Glutamatergic neuron (in vitro differentiated cells): ENCODE measurements around the gene KRT2. TPM values are rescaled to one million over a fixed set of nuclear protein-coding genes. Genes with fewer than 3 reads are reported as not detected.

Experiments
- DNase-seq: peaks from one replicate; pipeline ENCODE4 v3.0.0; 2022
- H3K27ac Mint-ChIP-seq: one replicate; pipeline ENCODE4 v1.8.0; 2020; ENCODE audit warnings: mild to moderate bottlenecking, mixed read lengths, inconsistent platforms; ENCODE audit not compliant: unreplicated experiment
- H3K27me3 Mint-ChIP-seq: one replicate; pipeline ENCODE4 v1.8.0; 2020; ENCODE audit warnings: mild to moderate bottlenecking, moderate library complexity, mixed read lengths, inconsistent platforms; ENCODE audit not compliant: unreplicated experiment
- H3K36me3 Mint-ChIP-seq: one replicate; pipeline ENCODE4 v1.8.0; 2020; ENCODE audit warnings: mild to moderate bottlenecking, mixed read lengths, inconsistent platforms; ENCODE audit not compliant: unreplicated experiment
- H3K4me1 Mint-ChIP-seq: one replicate; pipeline ENCODE4 v1.8.0; 2020; ENCODE audit warnings: mild to moderate bottlenecking, low read depth, mixed read lengths, inconsistent platforms; ENCODE audit not compliant: unreplicated experiment
- H3K4me3 Mint-ChIP-seq: one replicate; pipeline ENCODE4 v1.8.0; 2020; ENCODE audit warnings: mild to moderate bottlenecking, mixed read lengths, inconsistent platforms; ENCODE audit not compliant: unreplicated experiment
- H3K9me3 Mint-ChIP-seq: one replicate; pipeline ENCODE4 v1.8.0; 2020; ENCODE audit warnings: mild to moderate bottlenecking, moderate library complexity, mixed read lengths, inconsistent platforms; ENCODE audit not compliant: unreplicated experiment
- total RNA-seq: library from RNA; stranded (reverse); fragmentation: NEBNext Ultra II Directional; extraction: Animal tissue kit (Norgen Biotek cat#: 25700); gene quantifications from one replicate; pipeline ENCODE4 v1.2.1, GENCODE V29; 2021; ENCODE audit not compliant: unreplicated experiment
- TF ChIP-seq, protein P1 (sequence below): fragments of 200-600 bp; sonication (generic); IDR thresholded peaks from one replicate; pipeline ENCODE4 v1.5.0; 2021; ENCODE audit not compliant: partially characterized antibody, unreplicated experiment

Gene KRT2
- total RNA-seq, 1 donor from 2014 or later: not detected

DNA sequence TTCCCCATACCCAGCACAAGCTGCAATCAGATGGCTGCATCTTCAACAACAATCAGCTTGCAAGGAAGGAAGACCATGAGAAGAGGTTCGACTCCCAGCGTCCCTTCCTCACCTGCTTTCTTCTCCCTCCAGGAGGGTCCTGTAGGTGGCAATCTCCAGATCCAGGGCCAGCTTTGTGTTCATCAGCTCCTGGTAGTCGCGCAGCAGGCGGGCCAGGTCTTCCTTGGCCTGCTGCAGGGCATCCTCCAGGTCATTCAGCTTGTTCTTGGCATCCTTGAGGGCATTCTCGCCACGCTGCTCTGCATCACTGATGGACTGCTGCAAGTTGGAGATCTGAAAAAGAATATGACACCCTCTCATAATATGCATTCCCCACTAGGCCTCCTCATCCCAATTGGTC lies 24.2 kb upstream of the KRT2 start:
- no peaks in the 10 kb centered on the region for H3K36me3 Mint-ChIP-seq
- H3K27ac Mint-ChIP-seq: no peak overlapping the region
- no peaks in the 10 kb centered on the region for H3K27me3 Mint-ChIP-seq
- TF ChIP-seq, protein P1, sequence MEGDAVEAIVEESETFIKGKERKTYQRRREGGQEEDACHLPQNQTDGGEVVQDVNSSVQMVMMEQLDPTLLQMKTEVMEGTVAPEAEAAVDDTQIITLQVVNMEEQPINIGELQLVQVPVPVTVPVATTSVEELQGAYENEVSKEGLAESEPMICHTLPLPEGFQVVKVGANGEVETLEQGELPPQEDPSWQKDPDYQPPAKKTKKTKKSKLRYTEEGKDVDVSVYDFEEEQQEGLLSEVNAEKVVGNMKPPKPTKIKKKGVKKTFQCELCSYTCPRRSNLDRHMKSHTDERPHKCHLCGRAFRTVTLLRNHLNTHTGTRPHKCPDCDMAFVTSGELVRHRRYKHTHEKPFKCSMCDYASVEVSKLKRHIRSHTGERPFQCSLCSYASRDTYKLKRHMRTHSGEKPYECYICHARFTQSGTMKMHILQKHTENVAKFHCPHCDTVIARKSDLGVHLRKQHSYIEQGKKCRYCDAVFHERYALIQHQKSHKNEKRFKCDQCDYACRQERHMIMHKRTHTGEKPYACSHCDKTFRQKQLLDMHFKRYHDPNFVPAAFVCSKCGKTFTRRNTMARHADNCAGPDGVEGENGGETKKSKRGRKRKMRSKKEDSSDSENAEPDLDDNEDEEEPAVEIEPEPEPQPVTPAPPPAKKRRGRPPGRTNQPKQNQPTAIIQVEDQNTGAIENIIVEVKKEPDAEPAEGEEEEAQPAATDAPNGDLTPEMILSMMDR: no peak
- no peak overlapping the region for H3K4me3 Mint-ChIP-seq
- H3K4me1 Mint-ChIP-seq: no peaks in the 10 kb centered on the region
- no peaks in the 10 kb centered on the region for H3K9me3 Mint-ChIP-seq
- no peak for DNase-seq

DNA sequence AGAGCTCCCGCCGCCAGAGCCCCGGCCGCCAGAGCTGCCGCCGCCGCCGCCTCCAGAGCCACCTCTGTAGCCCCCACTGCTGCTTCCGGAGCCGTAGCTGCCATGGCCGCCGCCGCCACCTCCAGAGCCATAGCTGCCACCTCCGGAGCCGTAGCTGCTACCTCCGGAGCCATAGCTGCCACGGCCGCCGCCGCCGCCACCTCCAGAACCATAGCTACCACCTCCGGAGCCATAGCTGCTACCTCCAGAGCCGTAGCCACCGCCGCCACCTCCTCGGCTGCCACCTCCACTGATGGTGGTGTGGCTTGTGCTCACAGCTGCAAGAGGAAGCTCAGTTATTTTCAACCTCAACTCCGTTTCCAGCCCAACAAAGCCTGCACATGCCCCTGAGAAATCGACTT lies 23.3 kb upstream of the KRT2 start:
- no peaks in the 10 kb centered on the region for H3K9me3 Mint-ChIP-seq
- no peaks in the 10 kb centered on the region for H3K27me3 Mint-ChIP-seq
- H3K36me3 Mint-ChIP-seq: no peaks in the 10 kb centered on the region
- TF ChIP-seq, protein P1: no peak
- H3K4me1 Mint-ChIP-seq: no peaks in the 10 kb centered on the region
- DNase-seq: no peak
- H3K4me3 Mint-ChIP-seq: no peak overlapping the region
- no peak overlapping the region for H3K27ac Mint-ChIP-seq

GRCh38 chr12:52674433-52674775 lies 22.4 kb upstream of the KRT2 start:
- Mint-ChIP-seq H3K4me1 (no peaks in the 10 kb centered on the region), H3K9me3 (no peaks in the 10 kb centered on the region), H3K27ac (no peak overlapping the region), H3K27me3 (no peaks in the 10 kb centered on the region), H3K36me3 (no peaks in the 10 kb centered on the region), H3K4me3 (no peak overlapping the region)
- DNase-seq: no peak
- TF ChIP-seq, protein P1: no peak

DNA sequence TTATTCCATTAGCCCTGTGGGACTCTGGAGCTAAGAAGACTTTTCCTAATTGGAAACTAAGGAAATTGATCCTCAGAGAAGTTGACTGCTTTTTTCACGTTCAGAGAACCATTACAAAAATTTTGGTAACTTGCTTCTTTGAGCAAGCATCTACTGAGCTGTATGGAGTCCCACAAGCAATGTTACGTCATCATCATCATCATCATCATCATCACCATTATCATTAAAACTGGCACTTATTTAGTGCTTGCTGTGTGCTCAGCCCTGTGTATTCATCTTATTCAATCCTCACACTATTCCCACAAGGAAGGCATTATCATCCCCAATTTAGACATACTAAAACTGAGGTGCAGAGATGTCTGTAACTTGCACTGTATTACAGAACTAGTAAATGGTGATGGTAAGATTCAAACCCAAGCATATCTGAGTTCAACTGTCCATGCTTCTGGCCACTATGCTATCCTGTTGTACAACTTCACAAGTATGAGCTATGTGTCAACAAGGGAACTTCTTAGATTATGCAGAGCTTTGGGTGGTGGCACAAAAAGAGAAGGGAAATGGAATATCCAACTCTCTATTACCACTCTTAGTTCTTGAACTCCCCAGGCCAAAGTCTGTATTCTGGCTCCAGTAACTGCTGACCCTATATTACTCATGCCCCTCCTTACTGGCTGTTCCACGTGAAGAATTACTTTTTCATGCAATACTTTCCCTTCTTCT lies 21.9 kb upstream of the KRT2 start:
- TF ChIP-seq, protein P1: no peak
- H3K4me3 Mint-ChIP-seq: no peak overlapping the region
- DNase-seq: no peak

GRCh38 chr12:52673217-52673616 lies 21.2 kb upstream of the KRT2 start:
- Mint-ChIP-seq H3K36me3 (no peaks in the 10 kb centered on the region), H3K9me3 (no peaks in the 10 kb centered on the region)

More for the DNA sequence above, 21.9 kb upstream of the KRT2 start:
- Mint-ChIP-seq H3K36me3 (no peaks in the 10 kb centered on the region), H3K27ac (no peak overlapping the region), H3K4me1 (no peaks in the 10 kb centered on the region), H3K9me3 (no peaks in the 10 kb centered on the region), H3K27me3 (no peaks in the 10 kb centered on the region)

More at GRCh38 chr12:52673217-52673616, 21.2 kb upstream of the KRT2 start:
- no peak overlapping the region for H3K4me3 Mint-ChIP-seq
- H3K27ac Mint-ChIP-seq: no peak overlapping the region
- H3K4me1 Mint-ChIP-seq: no peaks in the 10 kb centered on the region
- peaks cover 3% of the 10 kb centered on the region for H3K27me3 Mint-ChIP-seq
- TF ChIP-seq, protein P1: no peak
- DNase-seq: no peak
